Measurements from ENCODE around the gene CHID1.

DNA sequence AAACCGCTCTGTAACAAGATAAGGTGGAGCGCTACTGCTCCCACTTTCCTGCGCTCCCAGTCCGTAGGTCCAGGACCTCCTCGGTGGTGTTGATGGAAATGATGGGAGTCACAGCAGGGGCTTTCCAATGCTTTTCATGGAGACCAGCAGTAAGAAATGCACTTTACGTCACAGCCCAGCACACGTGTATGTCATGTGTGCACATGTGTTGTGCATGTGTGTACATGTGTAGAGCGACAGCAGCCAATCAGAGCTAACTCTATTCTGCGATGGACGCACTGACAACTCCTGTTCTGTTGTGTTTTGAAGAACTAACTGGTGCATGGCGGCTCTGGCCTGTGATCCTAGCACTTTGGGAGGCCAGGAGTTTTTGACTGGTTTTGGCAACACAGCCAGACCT lies 1.2 kb downstream of the CHID1 start:
- TF ChIP-seq CTCF (conservative IDR thresholded peaks at IDR 0.05; ENCODE audit: low read depth in 2 of 2) (no peak), POLR2AphosphoS5 (IDR thresholded peaks at IDR 0.05; ENCODE audit: low read depth) (no peak), EZH2 (IDR thresholded peaks at IDR 0.05; ENCODE audit: low read depth, unreplicated experiment) (no peak), ZNF114 (CRISPR knock-in tag; IDR thresholded peaks at IDR 0.05) (no peak), ZNF331 (CRISPR knock-in tag; IDR thresholded peaks at IDR 0.05; ENCODE audit: low read depth) (no peak)
- TF ChIP-seq, protein P1, sequence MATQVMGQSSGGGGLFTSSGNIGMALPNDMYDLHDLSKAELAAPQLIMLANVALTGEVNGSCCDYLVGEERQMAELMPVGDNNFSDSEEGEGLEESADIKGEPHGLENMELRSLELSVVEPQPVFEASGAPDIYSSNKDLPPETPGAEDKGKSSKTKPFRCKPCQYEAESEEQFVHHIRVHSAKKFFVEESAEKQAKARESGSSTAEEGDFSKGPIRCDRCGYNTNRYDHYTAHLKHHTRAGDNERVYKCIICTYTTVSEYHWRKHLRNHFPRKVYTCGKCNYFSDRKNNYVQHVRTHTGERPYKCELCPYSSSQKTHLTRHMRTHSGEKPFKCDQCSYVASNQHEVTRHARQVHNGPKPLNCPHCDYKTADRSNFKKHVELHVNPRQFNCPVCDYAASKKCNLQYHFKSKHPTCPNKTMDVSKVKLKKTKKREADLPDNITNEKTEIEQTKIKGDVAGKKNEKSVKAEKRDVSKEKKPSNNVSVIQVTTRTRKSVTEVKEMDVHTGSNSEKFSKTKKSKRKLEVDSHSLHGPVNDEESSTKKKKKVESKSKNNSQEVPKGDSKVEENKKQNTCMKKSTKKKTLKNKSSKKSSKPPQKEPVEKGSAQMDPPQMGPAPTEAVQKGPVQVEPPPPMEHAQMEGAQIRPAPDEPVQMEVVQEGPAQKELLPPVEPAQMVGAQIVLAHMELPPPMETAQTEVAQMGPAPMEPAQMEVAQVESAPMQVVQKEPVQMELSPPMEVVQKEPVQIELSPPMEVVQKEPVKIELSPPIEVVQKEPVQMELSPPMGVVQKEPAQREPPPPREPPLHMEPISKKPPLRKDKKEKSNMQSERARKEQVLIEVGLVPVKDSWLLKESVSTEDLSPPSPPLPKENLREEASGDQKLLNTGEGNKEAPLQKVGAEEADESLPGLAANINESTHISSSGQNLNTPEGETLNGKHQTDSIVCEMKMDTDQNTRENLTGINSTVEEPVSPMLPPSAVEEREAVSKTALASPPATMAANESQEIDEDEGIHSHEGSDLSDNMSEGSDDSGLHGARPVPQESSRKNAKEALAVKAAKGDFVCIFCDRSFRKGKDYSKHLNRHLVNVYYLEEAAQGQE (IDR thresholded peaks at IDR 0.05; ENCODE audit: unreplicated experiment), result no peak

Measured in GM23338 (cell line).